ENCODE data around the gene PTPN3.

DNA sequence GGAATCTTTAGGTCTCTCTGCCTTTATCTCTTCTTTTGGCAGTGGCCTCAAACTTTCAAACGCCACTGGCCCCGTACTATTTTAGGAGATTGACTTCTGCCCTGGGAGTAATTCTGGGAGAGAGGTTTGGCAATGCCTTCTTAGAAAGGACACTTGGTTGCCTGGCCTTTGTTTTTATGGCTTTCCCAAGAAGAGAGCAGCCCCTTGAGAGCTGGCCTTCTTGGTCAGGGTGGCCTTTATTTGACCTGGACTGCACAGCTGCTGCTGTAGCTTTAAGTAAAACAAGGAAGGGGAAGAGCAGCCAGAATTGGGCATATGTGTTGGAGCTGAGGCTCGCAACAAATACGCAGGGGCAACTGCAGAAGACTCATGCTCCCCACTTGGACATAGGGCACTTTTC, 60.8 kb downstream of the PTPN3 start:
- TF ChIP-seq, protein P1, sequence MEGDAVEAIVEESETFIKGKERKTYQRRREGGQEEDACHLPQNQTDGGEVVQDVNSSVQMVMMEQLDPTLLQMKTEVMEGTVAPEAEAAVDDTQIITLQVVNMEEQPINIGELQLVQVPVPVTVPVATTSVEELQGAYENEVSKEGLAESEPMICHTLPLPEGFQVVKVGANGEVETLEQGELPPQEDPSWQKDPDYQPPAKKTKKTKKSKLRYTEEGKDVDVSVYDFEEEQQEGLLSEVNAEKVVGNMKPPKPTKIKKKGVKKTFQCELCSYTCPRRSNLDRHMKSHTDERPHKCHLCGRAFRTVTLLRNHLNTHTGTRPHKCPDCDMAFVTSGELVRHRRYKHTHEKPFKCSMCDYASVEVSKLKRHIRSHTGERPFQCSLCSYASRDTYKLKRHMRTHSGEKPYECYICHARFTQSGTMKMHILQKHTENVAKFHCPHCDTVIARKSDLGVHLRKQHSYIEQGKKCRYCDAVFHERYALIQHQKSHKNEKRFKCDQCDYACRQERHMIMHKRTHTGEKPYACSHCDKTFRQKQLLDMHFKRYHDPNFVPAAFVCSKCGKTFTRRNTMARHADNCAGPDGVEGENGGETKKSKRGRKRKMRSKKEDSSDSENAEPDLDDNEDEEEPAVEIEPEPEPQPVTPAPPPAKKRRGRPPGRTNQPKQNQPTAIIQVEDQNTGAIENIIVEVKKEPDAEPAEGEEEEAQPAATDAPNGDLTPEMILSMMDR (IDR thresholded peaks at IDR 0.05), result no peak
- no peak for TF ChIP-seq EZH2 (IDR thresholded peaks at IDR 0.05; ENCODE audit: borderline replicate concordance, insufficient read depth, low read depth, low read length, poor library complexity, severe bottlenecking)

All from B cell (primary cell).